ENCODE measurements around the gene CAGE1.

CAGE1 gene

GRCh38 chr6:7389451-7390225 lies at the start of gene CAGE1, which contains the start of gene RIOK1:
CAGE1 (minus strand) TSS chr6:7389742; CDS start chr6:7387173, 2,569 bp downstream.
RIOK1 (plus strand) TSS chr6:7389808; CDS start chr6:7390003, 195 bp downstream.
- DNase-seq = peak; percentile 97

- peak; percentile 75 for DNase-seq
Observed at GRCh38 chr6:7439228-7439627, 49.7 kb upstream of the CAGE1 start.

- peak; percentile 63 for DNase-seq
Observed at GRCh38 chr6:7438011-7438410, 48.5 kb upstream of the CAGE1 start.

GRCh38 chr6:7434672-7435071 lies 45.1 kb upstream of the CAGE1 start:
- no peak for DNase-seq

- no peak for DNase-seq
Observed at GRCh38 chr6:7433121-7433617, 43.6 kb upstream of the CAGE1 start.

GRCh38 chr6:7432391-7433120 lies 43.0 kb upstream of the CAGE1 start:
- no peak for DNase-seq

- DNase-seq = no peak
Observed at GRCh38 chr6:7431674-7432390, 42.3 kb upstream of the CAGE1 start.

- DNase-seq = peak; percentile 62
Observed at GRCh38 chr6:7431313-7431673, 41.8 kb upstream of the CAGE1 start.

GRCh38 chr6:7426447-7427169 lies 37.1 kb upstream of the CAGE1 start:
- no peak for DNase-seq

GRCh38 chr6:7425808-7426190 lies 36.3 kb upstream of the CAGE1 start:
- DNase-seq = no peak

GRCh38 chr6:7424967-7425807 lies 35.6 kb upstream of the CAGE1 start:
- peak; percentile 47 for DNase-seq

- no peak for DNase-seq
Observed at GRCh38 chr6:7424058-7424457, 34.5 kb upstream of the CAGE1 start.

GRCh38 chr6:7421066-7421465 lies 31.5 kb upstream of the CAGE1 start:
- DNase-seq = no peak

GRCh38 chr6:7419065-7419464 lies 29.5 kb upstream of the CAGE1 start:
- DNase-seq = no peak

- no peak for DNase-seq
Observed at GRCh38 chr6:7418238-7418905, 28.8 kb upstream of the CAGE1 start.

GRCh38 chr6:7417684-7418083 lies 28.1 kb upstream of the CAGE1 start:
- DNase-seq = no peak

- no peak for DNase-seq
Observed at GRCh38 chr6:7414811-7415210, 25.3 kb upstream of the CAGE1 start.

GRCh38 chr6:7413151-7413823 lies 23.7 kb upstream of the CAGE1 start:
- DNase-seq = no peak

GRCh38 chr6:7411328-7411727 lies 21.8 kb upstream of the CAGE1 start:
- DNase-seq = no peak

GRCh38 chr6:7410851-7411250 lies 21.3 kb upstream of the CAGE1 start:
- DNase-seq = no peak

GRCh38 chr6:7409740-7410139 lies 20.2 kb upstream of the CAGE1 start:
- no peak for DNase-seq

Measured in inflammatory macrophage treated with lipopolysaccharide for 4 hours (primary cell).